ENCODE results near the gene ENC1. TPM values are rescaled to one million over a fixed set of nuclear protein-coding genes. Genes with fewer than 3 reads are reported as not detected.

Gene ENC1
- total and polyA plus RNA-seq, 2 of the 8 experiments (the other 6 are each of a cell fraction or from before 2014, with no cell fraction given) = 5.5 to 13.2 TPM

DNA sequence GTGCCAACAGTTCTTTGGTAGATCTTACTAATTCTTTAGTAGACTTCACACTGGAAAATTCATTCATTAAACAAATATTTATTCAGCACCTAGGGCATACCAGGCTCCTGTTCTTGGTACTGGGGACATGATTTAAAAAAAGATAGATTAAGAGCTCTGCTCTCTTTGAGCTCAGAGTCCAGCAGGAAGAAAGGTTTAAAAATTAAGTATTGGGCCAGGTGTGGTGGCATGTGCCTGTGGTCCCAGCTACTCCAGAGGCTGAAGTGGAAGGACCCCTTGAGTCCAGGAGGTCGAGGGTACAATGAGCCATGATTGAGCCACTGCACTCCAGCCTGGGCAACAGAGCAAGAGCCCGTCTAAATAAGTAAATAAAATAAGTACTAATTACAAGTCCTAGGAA is 41.4 kb downstream of the ENC1 start:
- H3K14ac ChIP-seq (ENCODE audit: insufficient read length) = no peak overlapping the region
- no peaks in the 10 kb centered on the region for H3K9me3 ChIP-seq (ENCODE audit: insufficient read depth in 2 of 2, low read depth in 1 of 2, low read length in 1 of 2)
- H2BK20ac ChIP-seq (ENCODE audit: low read length) = no peak overlapping the region
- no peak overlapping the region for H3K56ac ChIP-seq (replicated peaks; ENCODE audit: insufficient read length, low read depth, low read length)
- H3K18ac ChIP-seq (ENCODE audit: extremely low read depth, low read length) = no peak overlapping the region
- H3K23me2 ChIP-seq (ENCODE audit: low read depth, low read length) = no peaks in the 10 kb centered on the region; the same call in 1 of the 2 replicates
- H4K5ac ChIP-seq (ENCODE audit: insufficient read length, low read depth, low read length) = no peak overlapping the region
- TF ChIP-seq POLR2AphosphoS5 (IDR thresholded peaks at IDR 0.05; ENCODE audit: low read depth, low read length) (no peak), EZH2 (IDR thresholded peaks at IDR 0.05; ENCODE audit: low read depth, low read length, severe bottlenecking) (no peak), HDAC6 (IDR thresholded peaks at IDR 0.05; ENCODE audit: low read depth, low read length) (no peak), SIN3A (conservative IDR thresholded peaks at IDR 0.05 in 1 of 2, IDR thresholded peaks at IDR 0.05 in 1 of 2; ENCODE audit: low read depth in 1 of 2, low read length in 2 of 2) (no peak), SIRT6 (IDR thresholded peaks at IDR 0.05; ENCODE audit: low read length) (no peak), RBBP5 (IDR thresholded peaks at IDR 0.05; ENCODE audit: borderline replicate concordance, low read depth, low read length) (no peak), POU5F1 (IDR thresholded peaks at IDR 0.05; ENCODE audit: low read depth, low read length) (no peak), SP2 (IDR thresholded peaks at IDR 0.05; ENCODE audit: low read length) (no peak)
- TF ChIP-seq, protein P1, sequence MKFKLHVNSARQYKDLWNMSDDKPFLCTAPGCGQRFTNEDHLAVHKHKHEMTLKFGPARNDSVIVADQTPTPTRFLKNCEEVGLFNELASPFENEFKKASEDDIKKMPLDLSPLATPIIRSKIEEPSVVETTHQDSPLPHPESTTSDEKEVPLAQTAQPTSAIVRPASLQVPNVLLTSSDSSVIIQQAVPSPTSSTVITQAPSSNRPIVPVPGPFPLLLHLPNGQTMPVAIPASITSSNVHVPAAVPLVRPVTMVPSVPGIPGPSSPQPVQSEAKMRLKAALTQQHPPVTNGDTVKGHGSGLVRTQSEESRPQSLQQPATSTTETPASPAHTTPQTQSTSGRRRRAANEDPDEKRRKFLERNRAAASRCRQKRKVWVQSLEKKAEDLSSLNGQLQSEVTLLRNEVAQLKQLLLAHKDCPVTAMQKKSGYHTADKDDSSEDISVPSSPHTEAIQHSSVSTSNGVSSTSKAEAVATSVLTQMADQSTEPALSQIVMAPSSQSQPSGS (IDR thresholded peaks at IDR 0.05; ENCODE audit: low read length) = no peak
- no peaks in the 10 kb centered on the region for H3K36me3 ChIP-seq (ENCODE audit: control insufficient read depth in 2 of 4, insufficient read depth in 4 of 4, low read length in 3 of 4)
- no peak overlapping the region for H4K91ac ChIP-seq (replicated peaks; ENCODE audit: insufficient read length, low read length)
- H3K4me3 ChIP-seq (ENCODE audit: extremely low read depth in 1 of 4, insufficient read depth in 2 of 4, low read depth in 3 of 4, low read length in 4 of 4) = no peak overlapping the region
- H3K27me3 ChIP-seq (replicated peaks in 1 of 4; ENCODE audit: control insufficient read depth in 3 of 4, extremely low read depth in 1 of 4, insufficient read depth in 3 of 4, low read length in 3 of 4) = no peaks in the 10 kb centered on the region
- H2BK5ac ChIP-seq (ENCODE audit: low read depth, low read length) = no peak overlapping the region
- CTCF ChIA-PET (ENCODE audit: partially characterized antibody) = interaction anchor here (0.6 to 0.9 kb wide), 2 partner anchors 22 to 35 kb away, joined by 3 read pairs; no protein-coding TSS in a partner anchor
- no peak overlapping the region for H2AFZ ChIP-seq (ENCODE audit: low read length)
- H3K79me1 ChIP-seq (ENCODE audit: low read depth, low read length) = no peaks in the 10 kb centered on the region
- DNase-seq (ENCODE audit: low read depth in 1 of 2, low spot score in 2 of 2) (no peak), FAIRE-seq (no peak)
- H4K20me1 ChIP-seq (replicated peaks in 1 of 2; ENCODE audit: control insufficient read depth in 1 of 2, insufficient read depth in 2 of 2, low read length in 2 of 2) = no peaks in the 10 kb centered on the region
- H2BK120ac ChIP-seq (replicated peaks; ENCODE audit: low read depth, low read length) = no peak overlapping the region
- no peak overlapping the region for H3K23ac ChIP-seq (ENCODE audit: insufficient read length)
- POLR2A ChIA-PET (ENCODE audit: partially characterized antibody) = no interaction called here
- WGBS, 2 experiments (ENCODE audit: extremely low coverage in 1 of 2, insufficient coverage in 1 of 2, insufficient read length in 1 of 2, insufficient replicate concordance in 2 of 2, low coverage in 1 of 2, low lambda C conversion rate in 2 of 2, missing lambda C conversion rate in 1 of 2) = 91% methylated on average over 2 of the region's 2 CpGs; no CpG with 5 or more reads in 1 of the 2 experiments
- no peak overlapping the region for H2AK5ac ChIP-seq (ENCODE audit: low read depth, low read length)
- no peak overlapping the region for H3K4ac ChIP-seq (replicated peaks; ENCODE audit: insufficient read length, low read depth, low read length)
- no peak overlapping the region for H3K9ac ChIP-seq (replicated peaks in 1 of 4; ENCODE audit: extremely low read depth in 1 of 4, low read depth in 3 of 4, low read length in 3 of 4)
- no peaks in the 10 kb centered on the region for H3K79me2 ChIP-seq (ENCODE audit: control insufficient read depth in 1 of 2, insufficient read depth in 2 of 2, low read length in 2 of 2)
- H3K27ac ChIP-seq (ENCODE audit: low read depth, low read length) = no peak overlapping the region
- H2BK12ac ChIP-seq (ENCODE audit: low read depth, low read length) = no peak overlapping the region
- H3K4me1 ChIP-seq (replicated peaks in 1 of 4; ENCODE audit: control insufficient read depth in 3 of 4, insufficient read depth in 4 of 4, low read length in 3 of 4) = peaks cover 0 to 9% (median 5%) of the 10 kb centered on the region in 4 experiments; a peak in 2 of 7 replicates
- H4K8ac ChIP-seq (ENCODE audit: extremely low read depth, insufficient read depth, low read length) = no peak overlapping the region
- no peak overlapping the region for H2BK15ac ChIP-seq (ENCODE audit: low read length)
- no peak overlapping the region for H3K4me2 ChIP-seq (ENCODE audit: insufficient read depth in 1 of 2, low read depth in 2 of 2, low read length in 2 of 2)
